ENCODE results near the gene TMEM184A. TPM values are rescaled to one million over a fixed set of nuclear protein-coding genes. Genes with fewer than 3 reads are reported as not detected.
A peak's percentile ranks its signal among the peaks of the same experiment; 100 is the strongest.

The TMEM184A gene
- total RNA-seq, 1 donor from 2014 or later: 129 TPM

- Histone ChIP-seq H3K36me3 (no peaks in the 10 kb centered on the region), H3K4me3 (peak overlapping the region in 1 of 2 donors; percentile 95), H3K27ac (no peak overlapping the region), H3K9me3 (no peaks in the 10 kb centered on the region), H3K27me3 (no peaks in the 10 kb centered on the region), H3K4me1 (peaks cover 39% of the 10 kb centered on the region)
- no peak for DNase-seq (ENCODE audit: extremely low spot score in 2 of 2)
- intact Hi-C loops (cut with DNase I): loop anchor here (5.0 kb wide), 1 partner anchor 43 kb away; the partner anchor contains the start of gene PSMG3
- TF ChIP-seq CTCF (IDR thresholded peaks at IDR 0.05) (no peak), POLR2A (IDR thresholded peaks at IDR 0.05) (no peak), POLR2AphosphoS5 (IDR thresholded peaks at IDR 0.05; ENCODE audit: insufficient read depth in 1 of 2, low read depth in 1 of 2) (no peak)
Measured at GRCh38 chr7:1529383-1530116, 26.5 kb downstream of the TMEM184A start.

- peaks cover 8% of the 10 kb centered on the region for H3K4me1 ChIP-seq
- H3K27me3 ChIP-seq: no peaks in the 10 kb centered on the region
- no peak for TF ChIP-seq POLR2A (IDR thresholded peaks at IDR 0.05)
- no peaks in the 10 kb centered on the region for H3K9me3 ChIP-seq
- H3K27ac ChIP-seq: peak overlapping the region; percentile 53
- DNase-seq (ENCODE audit: extremely low spot score in 2 of 2): no peak
- H3K36me3 ChIP-seq: no peaks in the 10 kb centered on the region
- intact Hi-C loops (cut with DNase I): no loop called here
- H3K4me3 ChIP-seq: peak overlapping the region in 1 of 2 donors; percentile 16
Measured at GRCh38 chr7:1526271-1526754, 29.7 kb downstream of the TMEM184A start.

- no peaks in the 10 kb centered on the region for H3K9me3 ChIP-seq
- no peaks in the 10 kb centered on the region for H3K27me3 ChIP-seq
- no peak for DNase-seq (ENCODE audit: extremely low spot score in 2 of 2)
- peaks cover 8% of the 10 kb centered on the region for H3K4me1 ChIP-seq
- H3K4me3 ChIP-seq: no peak overlapping the region
- no peaks in the 10 kb centered on the region for H3K36me3 ChIP-seq
- TF ChIP-seq POLR2AphosphoS5 (IDR thresholded peaks at IDR 0.05; ENCODE audit: insufficient read depth in 1 of 2, low read depth in 1 of 2) (no peak), POLR2A (IDR thresholded peaks at IDR 0.05) (no peak), CTCF (IDR thresholded peaks at IDR 0.05) (no peak)
- H3K27ac ChIP-seq: no peak overlapping the region
- intact Hi-C loops (cut with DNase I): no loop called here
Measured at GRCh38 chr7:1525409-1525808, 30.6 kb downstream of the TMEM184A start.

DNA sequence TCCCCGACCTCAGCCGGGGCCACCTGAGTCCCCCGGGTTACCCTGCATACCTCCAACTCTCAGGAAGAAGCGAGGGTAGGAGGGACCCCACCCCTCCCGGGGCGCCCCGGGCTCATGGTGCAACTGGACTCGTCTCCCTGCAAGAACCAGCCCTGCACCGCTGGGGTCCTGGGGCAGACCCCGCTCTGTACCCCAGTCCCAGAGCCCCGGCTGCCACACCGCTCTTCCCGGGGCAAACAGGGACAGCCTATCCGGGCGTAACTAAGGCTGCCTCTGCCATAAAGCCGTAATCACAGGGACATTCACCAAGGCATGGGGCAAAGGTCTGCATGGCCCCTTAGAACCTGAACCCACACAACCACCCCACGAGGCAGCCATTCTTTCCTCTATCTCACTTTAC is 32.2 kb downstream of the TMEM184A start:
- no peak overlapping the region for H3K4me3 ChIP-seq
- DNase-seq (ENCODE audit: extremely low spot score in 2 of 2): no peak
- H3K9me3 ChIP-seq: no peaks in the 10 kb centered on the region
- no peak for TF ChIP-seq CTCF (IDR thresholded peaks at IDR 0.05)
- TF ChIP-seq POLR2A (IDR thresholded peaks at IDR 0.05): no peak
- TF ChIP-seq POLR2AphosphoS5 (IDR thresholded peaks at IDR 0.05; ENCODE audit: insufficient read depth in 1 of 2, low read depth in 1 of 2): no peak
- no peaks in the 10 kb centered on the region for H3K27me3 ChIP-seq
- H3K4me1 ChIP-seq: peaks cover 8% of the 10 kb centered on the region
- H3K36me3 ChIP-seq: no peaks in the 10 kb centered on the region
- H3K27ac ChIP-seq: no peak overlapping the region
- intact Hi-C loops (cut with DNase I): no loop called here

DNA sequence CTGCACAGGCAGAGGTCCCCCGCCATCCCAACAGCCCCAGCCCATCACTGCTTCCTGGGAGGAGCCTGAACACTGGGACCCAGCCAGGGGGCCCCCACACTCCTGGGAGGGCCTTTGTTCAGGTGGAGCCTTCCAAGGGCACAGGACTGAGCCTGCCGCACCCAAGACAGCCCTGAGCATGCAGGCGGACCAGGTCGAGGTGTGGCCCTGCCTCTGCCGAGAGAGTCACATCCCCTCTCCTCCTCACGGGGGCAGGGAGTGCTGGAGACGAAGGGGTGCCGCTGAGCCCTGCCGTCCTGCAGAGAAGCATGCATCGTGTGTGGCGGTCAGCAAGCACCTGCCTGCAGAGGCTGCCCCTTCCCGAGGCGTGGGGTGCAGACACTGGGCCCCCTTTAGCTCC is 32.8 kb downstream of the TMEM184A start:
- no peak overlapping the region for H3K4me3 ChIP-seq
- intact Hi-C loops (cut with DNase I): no loop called here
- H3K27me3 ChIP-seq: no peaks in the 10 kb centered on the region
- DNase-seq (ENCODE audit: extremely low spot score in 2 of 2): no peak
- H3K9me3 ChIP-seq: no peaks in the 10 kb centered on the region
- no peak overlapping the region for H3K27ac ChIP-seq
- TF ChIP-seq POLR2AphosphoS5 (IDR thresholded peaks at IDR 0.05; ENCODE audit: insufficient read depth in 1 of 2, low read depth in 1 of 2): no peak
- TF ChIP-seq CTCF (IDR thresholded peaks at IDR 0.05): no peak
- TF ChIP-seq POLR2A (IDR thresholded peaks at IDR 0.05): no peak
- peaks cover 8% of the 10 kb centered on the region for H3K4me1 ChIP-seq
- no peaks in the 10 kb centered on the region for H3K36me3 ChIP-seq
